Progenitor cell of endocrine pancreas (in vitro differentiated cells): ENCODE measurements around the gene IL12RB1. TPM values are rescaled to one million over a fixed set of nuclear protein-coding genes. Genes with fewer than 3 reads are reported as not detected.

Experiments
- DNase-seq: peaks from one replicate; pipeline ENCODE4 v3.0.0; 2021; ENCODE audit warnings: low spot score; ENCODE audit not compliant: unreplicated experiment
- H3K27ac Mint-ChIP-seq: 2 replicates; pipeline ENCODE4 v1.8.0; 2021; ENCODE audit warnings: mild to moderate bottlenecking, moderate library complexity, mixed read lengths
- H3K27me3 Mint-ChIP-seq: 2 replicates; pipeline ENCODE4 v1.8.0; 2021; ENCODE audit warnings: mixed read lengths
- H3K36me3 Mint-ChIP-seq: 2 replicates; pipeline ENCODE4 v1.8.0; 2022; ENCODE audit warnings: mixed read lengths; ENCODE audit not compliant: insufficient read depth
- H3K4me1 Mint-ChIP-seq: 2 replicates; pipeline ENCODE4 v1.8.0; 2021; ENCODE audit warnings: low read depth, mixed read lengths
- H3K4me3 Mint-ChIP-seq: 2 replicates; pipeline ENCODE4 v1.8.0; 2021; ENCODE audit warnings: low read depth, mild to moderate bottlenecking, moderate library complexity, mixed read lengths
- H3K9me3 Mint-ChIP-seq: 2 replicates; pipeline ENCODE4 v1.8.0; 2021; ENCODE audit warnings: low read depth, mixed read lengths
- CTCF ChIP-seq: fragments of 200-600 bp; sonication (generic); IDR thresholded peaks from one replicate; pipeline ENCODE4 v1.5.0; 2021; ENCODE audit warnings: antibody characterized with exemption, mild to moderate bottlenecking; ENCODE audit not compliant: unreplicated experiment
- total RNA-seq: library from RNA; stranded (reverse); gene quantifications from 2 replicates; pipeline ENCODE4 v1.2.1, GENCODE V29; 2021

IL12RB1 gene
- total RNA-seq, 1 donor from 2014 or later, result not detected

GRCh38 chr19:18009412-18010066 lies 77.2 kb downstream of the IL12RB1 start:
- Mint-ChIP-seq H3K9me3 (no peaks in the 10 kb centered on the region), H3K36me3 (peaks cover 2% of the 10 kb centered on the region), H3K4me1 (peaks cover 11% of the 10 kb centered on the region), H3K27me3 (no peaks in the 10 kb centered on the region), H3K27ac (no peak overlapping the region), H3K4me3 (no peak overlapping the region)
- no peak for DNase-seq
- no peak for TF ChIP-seq CTCF

Other genes with a start within 250 kb of the IL12RB1 start
- 0.74 and 0.95 TPM in 2 replicates for gene JAK3, start 239.0 kb downstream of the IL12RB1 start, total RNA-seq
- 1,687 and 1,716 TPM in 2 replicates for gene RPL18A, start 227.0 kb downstream of the IL12RB1 start, total RNA-seq
- gene SLC5A5, start 215.0 kb downstream of the IL12RB1 start, total RNA-seq, result not detected in 2 replicates
- gene CCDC124, start 153.9 kb downstream of the IL12RB1 start, total RNA-seq, result 80.2 and 84.3 TPM in 2 replicates
- gene KCNN1, start 119.8 kb downstream of the IL12RB1 start, total RNA-seq, result 19.6 and 20.3 TPM in 2 replicates
- 3.3 and 4.3 TPM in 2 replicates for gene ARRDC2, start 78.8 kb downstream of the IL12RB1 start, total RNA-seq
- gene MAST3, start 10.8 kb upstream of the IL12RB1 start, total RNA-seq, result 10.7 and 11.1 TPM in 2 replicates
- 58.9 and 61.2 TPM in 2 replicates for gene PIK3R2, start 66.2 kb upstream of the IL12RB1 start, total RNA-seq
- gene IFI30, start 86.9 kb upstream of the IL12RB1 start, total RNA-seq, result not detected in 2 replicates
- 10.6 and 11.5 TPM in 2 replicates for gene MPV17L2, start 106.3 kb upstream of the IL12RB1 start, total RNA-seq
- 3.3 and 5.1 TPM in 2 replicates for gene RAB3A, start 117.1 kb upstream of the IL12RB1 start, total RNA-seq
- gene PDE4C, start 139.5 kb upstream of the IL12RB1 start, total RNA-seq, result 0.53 and 1.6 TPM in 2 replicates
- 10.5 and 10.9 TPM in 2 replicates for gene IQCN, start 187.5 kb upstream of the IL12RB1 start, total RNA-seq
- gene JUND, start 194.7 kb upstream of the IL12RB1 start, total RNA-seq, result 158 and 168 TPM in 2 replicates
- gene LSM4, start 236.1 kb upstream of the IL12RB1 start, total RNA-seq, result 150 and 154 TPM in 2 replicates